Tibial artery (tissue), 4 donors: ENCODE measurements around the gene ARHGAP15.

Experiments
- DNase-seq, 2 donors: peaks; one replicate each; pipeline ENCODE4 v3.0.0-alpha.2; 2019
- H3K27ac ChIP-seq, 2 donors: fragments of 200-600 bp; sonication (generic) in 1 of 2; 1 replicate in 1 of 2; 2 replicates in 1 of 2; pipeline ENCODE4 v1.5.1; 2018 to 2019; ENCODE audit warnings: mild to moderate bottlenecking in 1 of 2
- H3K27me3 ChIP-seq, 2 donors: fragments of 200-600 bp; sonication (generic) in 1 of 2; one replicate each; pipeline versions ENCODE4 v1.5.1 to v1.6.0; 2016 to 2019
- H3K36me3 ChIP-seq, 3 donors: fragments of 200-600 bp; sonication (generic) in 2 of 3; one replicate each; pipeline ENCODE4 v1.5.1; 2016 to 2019; ENCODE audit warnings: mild to moderate bottlenecking in 2 of 3
- H3K4me1 ChIP-seq, 4 donors: fragments of 200-600 bp; sonication (generic) in 2 of 4; 1 replicate in 3 of 4; 2 replicates in 1 of 4; pipeline ENCODE4 v1.5.1; 2016 to 2019
- H3K4me3 ChIP-seq, 2 donors: fragments of 200-600 bp; sonication (generic) in 1 of 2; 1 replicate in 1 of 2; 2 replicates in 1 of 2; pipeline ENCODE4 v1.5.1; 2018 to 2019; ENCODE audit warnings: mild to moderate bottlenecking in 2 of 2
- H3K9me3 ChIP-seq, 3 donors: fragments of 200-600 bp; sonication (generic) in 1 of 3; one replicate each; pipeline ENCODE4 v1.5.1; 2016 to 2019
- CTCF ChIP-seq, 2 experiments: fragments of 200-600 bp in 1 of 2; fragments of 450-650 bp in 1 of 2; IDR thresholded peaks; one replicate each; pipeline ENCODE4 v1.5.1; 2017 to 2019; ENCODE audit warnings: antibody characterized with exemption in 2 of 2, mild to moderate bottlenecking in 1 of 2, moderate library complexity in 1 of 2
- intact Hi-C: fragments of 100-400 bp; cut with DNase I; formaldehyde crosslinking; loops from one replicate; pipeline ENCODE4 v1.15.0; 2023; ENCODE audit warnings: low total_unique reads

The ARHGAP15 gene

DNA sequence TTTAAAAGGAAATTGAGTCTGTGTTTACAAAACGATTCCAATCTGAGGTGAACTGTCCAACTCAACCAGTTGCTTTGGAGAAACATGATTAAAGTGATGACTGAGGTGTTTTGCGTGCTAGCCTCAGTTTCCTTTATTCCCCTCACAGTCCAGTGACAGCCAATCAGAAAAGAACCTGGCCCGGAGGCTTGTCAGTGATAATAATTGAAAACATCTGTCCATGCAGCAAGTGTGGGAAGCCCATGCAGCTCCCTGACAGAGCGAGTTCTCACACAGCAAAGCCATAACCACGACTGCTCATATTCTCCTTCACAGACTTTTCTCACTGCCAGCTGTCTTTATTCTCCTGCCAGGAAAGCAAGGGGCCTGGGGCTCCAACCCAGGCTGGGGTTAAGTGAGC, 613.4 kb downstream of the ARHGAP15 start:
- no peak for DNase-seq

GRCh38 chr2:143744114-143744513, 614.9 kb downstream of the ARHGAP15 start:
- no peak for TF ChIP-seq CTCF (IDR thresholded peaks at IDR 0.05)
- Histone ChIP-seq H3K27ac (no peak overlapping the region), H3K9me3 (no peaks in the 10 kb centered on the region), H3K27me3 (no peaks in the 10 kb centered on the region), H3K4me1 (no peaks in the 10 kb centered on the region), H3K36me3 (no peaks in the 10 kb centered on the region), H3K4me3 (no peak overlapping the region)
- intact Hi-C loops: no loop called here
- DNase-seq: no peak

More for the DNA sequence above, 613.4 kb downstream of the ARHGAP15 start:
- no peak overlapping the region for H3K27ac ChIP-seq
- no peaks in the 10 kb centered on the region for H3K36me3 ChIP-seq
- H3K4me3 ChIP-seq: no peak overlapping the region
- intact Hi-C loops: no loop called here
- no peak for TF ChIP-seq CTCF (IDR thresholded peaks at IDR 0.05)
- no peaks in the 10 kb centered on the region for H3K4me1 ChIP-seq
- no peaks in the 10 kb centered on the region for H3K9me3 ChIP-seq
- H3K27me3 ChIP-seq: no peaks in the 10 kb centered on the region

- no peaks in the 10 kb centered on the region for H3K36me3 ChIP-seq
- intact Hi-C loops: no loop called here
- H3K4me1 ChIP-seq: no peaks in the 10 kb centered on the region
- H3K4me3 ChIP-seq: no peak overlapping the region
- no peak for TF ChIP-seq CTCF (IDR thresholded peaks at IDR 0.05)
- H3K9me3 ChIP-seq: no peaks in the 10 kb centered on the region
- no peak for DNase-seq
- H3K27ac ChIP-seq: no peak overlapping the region
- no peaks in the 10 kb centered on the region for H3K27me3 ChIP-seq
These were observed 615.8 kb downstream of the ARHGAP15 start for GRCh38 chr2:143745060-143745459.

DNA sequence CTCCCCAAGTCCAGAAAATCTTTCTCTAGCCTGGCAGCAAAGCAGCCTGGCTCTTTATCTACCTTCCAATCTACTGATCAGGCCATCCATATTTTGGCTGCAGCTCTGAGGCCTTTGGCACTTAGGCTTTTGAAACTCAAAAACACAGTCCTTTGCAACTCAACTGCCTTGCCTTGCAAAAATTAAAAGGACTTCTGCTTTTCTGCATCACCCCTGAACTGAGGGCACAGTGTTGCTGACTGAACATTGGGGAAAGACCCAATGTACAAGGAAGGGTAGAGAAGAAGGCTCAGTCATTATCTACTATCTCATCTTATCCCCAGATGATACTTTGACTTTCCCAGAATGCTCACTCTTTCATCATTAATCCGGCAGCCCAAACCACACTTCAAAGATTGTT, 625.5 kb downstream of the ARHGAP15 start:
- no peak for DNase-seq
- no peak overlapping the region for H3K27ac ChIP-seq
- no peaks in the 10 kb centered on the region for H3K4me1 ChIP-seq
- no peak overlapping the region for H3K4me3 ChIP-seq
- H3K27me3 ChIP-seq: no peaks in the 10 kb centered on the region
- no peaks in the 10 kb centered on the region for H3K36me3 ChIP-seq
- no peak for TF ChIP-seq CTCF (IDR thresholded peaks at IDR 0.05)
- no peaks in the 10 kb centered on the region for H3K9me3 ChIP-seq
- intact Hi-C loops: no loop called here

GRCh38 chr2:143758629-143759330, 629.6 kb downstream of the ARHGAP15 start:
- Histone ChIP-seq H3K27ac (no peak overlapping the region), H3K4me3 (no peak overlapping the region), H3K9me3 (no peaks in the 10 kb centered on the region), H3K27me3 (no peaks in the 10 kb centered on the region), H3K4me1 (no peaks in the 10 kb centered on the region), H3K36me3 (no peaks in the 10 kb centered on the region)
- intact Hi-C loops: no loop called here
- no peak for DNase-seq
- no peak for TF ChIP-seq CTCF (IDR thresholded peaks at IDR 0.05)

GRCh38 chr2:143759455-143759854, 630.2 kb downstream of the ARHGAP15 start:
- Histone ChIP-seq H3K36me3 (no peaks in the 10 kb centered on the region), H3K4me1 (no peaks in the 10 kb centered on the region), H3K4me3 (no peak overlapping the region), H3K27ac (no peak overlapping the region), H3K9me3 (no peaks in the 10 kb centered on the region), H3K27me3 (no peaks in the 10 kb centered on the region)
- no peak for TF ChIP-seq CTCF (IDR thresholded peaks at IDR 0.05)
- intact Hi-C loops: no loop called here
- no peak for DNase-seq
